Activated T-cell treated with anti-CD3 and anti-CD28 coated beads for 4 hours (primary cell): ENCODE results near the gene ASPSCR1.
"Not testable (repeated sequence)": the region's sequence is repeated elsewhere in the genome, so short reads cannot be mapped to it uniquely, and the experiment has no call there.

ENCODE experiments used
- DNase-seq: peaks from one replicate; pipeline ENCODE4 v3.0.0-alpha.2; 2020

Gene ASPSCR1

GRCh38 chr17:81941484-81942166, 35.8 kb upstream of the ASPSCR1 start:
- DNase-seq, result no peak

DNA sequence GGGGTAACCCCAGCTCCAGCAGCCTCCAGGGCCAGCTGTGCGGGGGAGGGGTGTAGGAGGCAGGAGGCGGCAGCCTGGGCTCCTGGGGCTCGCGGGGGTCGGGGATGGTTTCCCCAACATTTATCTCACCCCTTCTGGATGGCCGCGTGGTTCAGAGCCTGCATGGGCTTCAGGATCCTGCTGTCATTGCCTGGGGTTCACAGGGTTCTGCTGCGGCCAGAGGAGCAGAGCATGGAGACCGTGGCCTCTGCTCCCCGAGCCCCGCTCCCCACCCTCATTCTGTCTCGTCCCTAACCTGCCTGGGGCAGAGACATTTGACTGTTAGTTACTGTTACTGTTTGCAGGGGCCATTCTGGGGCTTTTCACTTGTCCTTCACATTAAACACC, 35.3 kb upstream of the ASPSCR1 start:
- no peak for DNase-seq

GRCh38 chr17:81944858-81945257, 32.6 kb upstream of the ASPSCR1 start:
- DNase-seq, result no peak

DNA sequence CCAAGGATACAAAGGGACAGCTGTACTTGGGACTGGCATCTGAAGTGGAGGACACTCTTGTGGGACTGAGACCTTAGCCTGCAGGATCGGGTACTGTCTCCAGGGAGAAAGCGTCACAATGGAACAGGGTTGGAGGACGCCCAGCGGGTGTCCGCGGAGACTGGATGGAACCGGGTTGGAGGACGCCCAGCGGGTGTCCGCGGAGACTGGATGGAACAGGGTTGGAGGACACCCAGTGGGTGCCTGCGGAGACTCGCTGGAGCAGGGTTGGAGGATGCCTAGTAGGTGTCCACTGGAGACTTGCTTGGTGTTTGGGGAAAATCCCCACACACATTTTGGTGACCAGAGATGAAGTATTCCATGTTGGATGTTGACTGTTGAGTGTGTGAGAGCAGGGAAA, 30.2 kb upstream of the ASPSCR1 start, which contains the start of gene MYADML2:
TSS of gene MYADML2 (minus strand) at position 45 of the 400 bp plus-strand sequence. CDS start 5,492 bp downstream, outside the sequence.
- DNase-seq, result no peak

- no peak for DNase-seq
Observed at GRCh38 chr17:81948635-81949378, 28.6 kb upstream of the ASPSCR1 start.

DNA sequence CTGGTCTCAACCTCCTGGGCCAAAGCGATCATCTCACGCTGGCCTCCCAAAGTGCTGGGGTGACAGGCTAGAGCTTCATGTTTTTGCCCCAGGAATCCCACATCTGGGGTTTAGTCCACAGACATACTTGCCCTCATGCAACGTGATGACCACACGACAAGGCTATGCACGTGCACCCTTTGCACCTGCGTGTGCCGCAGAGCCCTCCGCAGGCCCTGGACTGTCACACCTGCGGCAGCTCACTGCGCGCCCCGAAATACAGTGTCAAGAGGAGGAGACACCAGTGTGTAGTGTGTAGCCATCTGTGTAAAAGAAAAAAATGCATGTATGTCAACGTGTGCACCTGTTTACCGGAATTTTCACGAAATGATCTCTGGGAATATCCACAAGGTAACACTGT, 26.9 kb upstream of the ASPSCR1 start:
- no peak for DNase-seq

DNA sequence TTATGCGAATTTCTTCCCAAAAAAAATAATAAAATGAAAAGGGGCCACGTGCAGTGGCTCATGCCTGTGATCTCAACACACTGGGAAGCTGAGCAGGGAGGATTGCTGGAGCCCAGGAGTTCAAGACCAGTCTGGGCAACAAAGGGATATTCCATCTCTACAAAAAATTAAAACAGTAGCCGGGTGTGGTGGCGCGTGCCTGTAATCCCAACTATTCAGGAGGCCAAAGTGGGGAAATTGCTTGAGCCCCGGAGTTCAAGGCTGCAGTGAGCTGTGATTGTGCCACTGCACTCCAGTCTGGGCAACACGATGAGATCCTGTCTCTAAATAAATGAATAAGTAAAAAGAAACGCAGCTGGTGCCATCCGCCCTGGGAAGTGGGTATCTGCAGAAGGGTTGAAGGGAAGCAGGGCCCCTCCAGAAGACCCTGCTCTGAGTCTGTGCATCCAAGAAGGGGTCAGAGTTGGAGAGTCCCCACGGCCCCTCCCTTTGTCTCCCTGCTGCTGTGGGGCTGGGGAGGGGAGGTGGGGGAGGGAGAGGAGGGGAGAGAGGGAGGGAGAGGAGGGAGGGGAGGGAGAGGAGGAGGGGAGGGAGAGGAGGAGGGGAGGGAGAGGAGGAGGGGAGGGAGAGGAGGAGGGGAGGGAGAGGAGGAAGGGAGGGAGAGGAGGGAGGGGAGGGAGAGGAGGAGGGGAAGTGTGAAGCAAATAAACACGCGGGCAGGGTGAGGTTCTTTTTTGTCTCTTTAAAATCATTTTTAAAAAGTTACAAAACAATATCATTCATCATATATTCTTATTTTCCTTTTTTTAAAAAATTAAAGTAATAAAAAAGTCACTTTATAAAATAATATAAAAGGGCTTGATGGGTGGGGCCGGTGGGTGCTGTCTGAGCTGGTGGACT, 25.4 kb upstream of the ASPSCR1 start:
- DNase-seq, result no peak

- no peak for DNase-seq
Observed at GRCh38 chr17:81952792-81953228, 24.6 kb upstream of the ASPSCR1 start.

- DNase-seq, result not testable (repeated sequence)
Observed at GRCh38 chr17:81953443-81953842, 24.0 kb upstream of the ASPSCR1 start.

GRCh38 chr17:81954131-81955057, 23.0 kb upstream of the ASPSCR1 start:
- no peak for DNase-seq

GRCh38 chr17:81955058-81955681, 22.3 kb upstream of the ASPSCR1 start:
- DNase-seq, result no peak

GRCh38 chr17:81955756-81956544, 21.5 kb upstream of the ASPSCR1 start:
- no peak for DNase-seq

- no peak for DNase-seq
Observed at GRCh38 chr17:81956607-81957589, 20.5 kb upstream of the ASPSCR1 start.

DNA sequence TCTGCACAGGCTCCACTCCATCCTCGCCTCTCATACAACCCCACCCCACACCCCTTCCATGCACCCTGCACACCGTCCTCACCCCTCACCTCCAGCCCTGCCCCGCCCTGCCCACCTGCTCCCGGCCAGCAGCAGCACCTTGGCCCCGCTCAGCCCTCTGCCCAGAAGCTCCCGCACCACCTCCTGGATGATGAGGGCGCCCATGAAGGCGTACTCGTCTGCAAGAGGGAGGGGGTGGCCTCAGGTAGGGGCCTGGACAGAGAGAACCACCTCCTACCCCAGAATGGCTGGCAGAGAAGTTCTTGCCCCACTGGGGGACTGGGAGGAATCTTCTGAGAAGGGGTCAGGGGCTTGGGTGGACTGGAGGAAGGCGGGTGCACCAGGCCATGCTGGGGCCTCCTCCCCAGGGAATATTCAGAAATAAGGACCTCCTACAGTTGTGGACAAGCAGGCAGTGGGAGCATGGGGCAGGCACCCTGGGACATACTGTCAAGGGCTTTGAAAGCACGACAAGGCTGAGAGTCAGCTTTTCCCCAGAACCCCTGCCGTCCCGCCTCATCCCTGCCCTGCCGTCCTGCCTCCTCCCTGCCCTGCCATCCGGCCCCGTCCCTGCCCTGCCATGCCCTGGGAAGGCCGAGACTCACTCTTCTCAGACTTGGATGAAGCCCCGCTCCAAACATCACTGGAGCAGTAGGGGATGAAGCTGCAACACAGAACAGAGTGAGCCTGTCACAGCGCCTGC, 19.6 kb upstream of the ASPSCR1 start:
- DNase-seq, result no peak

GRCh38 chr17:81958633-81959342, 18.6 kb upstream of the ASPSCR1 start:
- DNase-seq, result no peak

DNA sequence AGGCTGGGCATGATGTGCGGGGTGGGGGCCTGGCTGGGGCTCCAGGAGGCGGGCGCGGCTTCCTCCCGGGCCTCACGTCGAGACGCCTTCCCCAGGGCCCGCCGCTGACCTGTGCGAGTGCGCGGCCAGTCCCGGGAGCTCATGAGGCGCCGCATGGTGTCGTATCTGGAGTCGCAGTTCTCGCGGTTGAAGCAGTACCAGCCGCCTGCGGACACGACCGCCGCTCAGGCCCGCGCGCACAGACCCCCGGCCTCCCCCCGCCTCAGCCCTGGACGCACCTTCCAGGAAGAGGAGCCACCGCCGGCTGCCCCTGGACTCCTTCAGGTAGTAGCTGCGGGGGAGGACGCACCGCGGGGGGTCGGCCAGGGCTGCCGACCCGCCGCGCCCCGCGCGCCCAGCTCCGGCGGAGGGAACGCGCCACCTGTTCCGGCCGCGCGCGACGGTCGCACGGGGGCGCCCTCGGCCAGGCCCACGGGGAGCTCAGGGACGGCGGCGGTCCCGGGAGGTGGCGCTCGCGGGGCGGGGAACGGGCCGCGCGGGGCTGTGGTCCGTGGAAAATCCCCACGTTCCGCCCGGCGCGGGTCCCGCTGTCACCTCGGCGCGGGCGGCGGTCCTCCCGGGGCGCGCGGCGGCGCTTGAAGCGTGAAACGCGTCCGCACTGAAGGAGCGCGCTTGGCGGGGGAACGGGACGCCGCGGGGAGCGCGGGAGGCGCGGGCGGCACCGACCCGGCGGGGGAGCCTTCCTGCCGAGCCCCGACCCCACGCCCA, 17.9 kb upstream of the ASPSCR1 start:
- DNase-seq, result peak; percentile 78
